K562 (cell line): ENCODE data around the gene LPAR4. TPM values are rescaled to one million over a fixed set of nuclear protein-coding genes. Genes with fewer than 3 reads are reported as not detected.

Source experiments
- ATAC-seq: fragments of 200-7000 bp; cut with Tn5 transposase; 3 replicates; pipeline ENCODE4 v1.9.1; 2020; ENCODE audit warnings: moderate library complexity
- BruUV-seq: library from RNA; stranded (reverse); fragments of 400-500 nt; replicated peaks from 2 replicates; lab custom pipeline; 2021; lab: Mats Ljungman, UMichigan
- CTCF ChIA-PET: fragments of 300-600 bp; formaldehyde crosslinking; extraction: SDS; loops from one replicate; lab custom pipeline; 2021; ENCODE audit warnings: low intra/inter-chr PET ratio; lab: Yijun Ruan, JAX
- POLR2A ChIA-PET: fragments of 300-600, 350-650 bp; sonication (Branson Sonifier 250); formaldehyde crosslinking; extraction: SDS; loops from one replicate; lab custom pipeline; 2021; ENCODE audit warnings: antibody characterized with exemption, inconsistent platforms; lab: Yijun Ruan, JAX
- DNase-seq, 4 experiments: peaks; one replicate each; pipeline versions ENCODE4 v3.0.0 to v3.0.0-alpha.2; 2011 to 2018; ENCODE audit warnings: low spot score in 3 of 4, mixed read lengths in 3 of 4; ENCODE audit errors: extremely low read depth in 1 of 4
- FAIRE-seq: peaks from 2 replicates; lab custom pipeline; 2011; peaks lifted over from hg19 to GRCh38; lab: Jason Lieb, UNC
- H2AFZ ChIP-seq: 2 replicates; pipeline ENCODE4 v1.6.0; 2011; ENCODE audit warnings: low read depth, low read length, control low read depth, inconsistent platforms
- H3K27ac ChIP-seq: fragments of 200-600 bp; 3 replicates; pipeline ENCODE4 v1.8.0; 2011; ENCODE audit warnings: low read depth, mild to moderate bottlenecking, control low read depth, inconsistent platforms, low read length, moderate library complexity, mixed read lengths; ENCODE audit errors: extremely low read depth
- H3K27me3 ChIP-seq, 2 experiments: fragments of 300-600 bp in 1 of 2; 2 replicates in 1 of 2; 3 replicates in 1 of 2; pipeline versions ENCODE4 v1.6.0 to v1.8.0; 2011; ENCODE audit warnings: inconsistent platforms in 2 of 2, low read length in 2 of 2, mild to moderate bottlenecking in 1 of 2, mixed read lengths in 1 of 2, moderate library complexity in 1 of 2; ENCODE audit not compliant: control insufficient read depth in 2 of 2, insufficient read depth in 2 of 2
- H3K36me3 ChIP-seq: fragments of 300-600 bp; 3 replicates; pipeline ENCODE4 v1.8.0; 2011; ENCODE audit warnings: mild to moderate bottlenecking, low read length, inconsistent platforms; ENCODE audit not compliant: control insufficient read depth, insufficient read depth
- H3K4me1 ChIP-seq, 2 experiments: fragments of 200-600 bp in 1 of 2; replicated peaks in 1 of 2; 2 replicates in 1 of 2; 3 replicates in 1 of 2; pipeline versions ENCODE4 v1.5.1 to v1.8.0; 2011; ENCODE audit warnings: inconsistent platforms in 2 of 2, low read length in 2 of 2, mild to moderate bottlenecking in 1 of 2, mixed read lengths in 1 of 2, moderate library complexity in 1 of 2; ENCODE audit not compliant: control insufficient read depth in 2 of 2, insufficient read depth in 2 of 2
- H3K4me2 ChIP-seq: 2 replicates; pipeline ENCODE4 v1.6.1; 2011; ENCODE audit warnings: low read length, control low read depth, inconsistent platforms, mixed read lengths; ENCODE audit not compliant: insufficient read depth
- H3K4me3 ChIP-seq: fragments of 200-600 bp; sonication (generic), shearing (Covaris generic); 2 replicates; pipeline ENCODE4 v1.5.1; 2016; ENCODE audit warnings: control low read depth, inconsistent platforms
- H3K79me2 ChIP-seq: fragments of 200-600 bp; 3 replicates; pipeline ENCODE4 v1.8.0; 2011; ENCODE audit warnings: low read length, inconsistent platforms; ENCODE audit not compliant: control insufficient read depth, insufficient read depth
- H3K9ac ChIP-seq, 2 experiments: 2 replicates each; pipeline versions ENCODE4 v1.6.0 to v1.6.1; 2011; ENCODE audit warnings: low read depth in 2 of 2, low read length in 2 of 2, control low read depth in 1 of 2, inconsistent platforms in 1 of 2, mild to moderate bottlenecking in 1 of 2, mixed read lengths in 1 of 2; ENCODE audit not compliant: insufficient read depth in 1 of 2
- H3K9me1 ChIP-seq: one replicate; pipeline ENCODE4 v1.6.0; 2011; ENCODE audit warnings: inconsistent platforms, mild to moderate bottlenecking, low read length, moderate library complexity; ENCODE audit not compliant: control insufficient read depth, insufficient read depth
- H3K9me3 ChIP-seq: replicated peaks from 2 replicates; pipeline ENCODE4 v1.5.1; 2011; ENCODE audit warnings: low read depth, low read length, inconsistent platforms; ENCODE audit not compliant: control insufficient read depth, insufficient read depth
- H4K20me1 ChIP-seq: replicated peaks from 2 replicates; pipeline ENCODE4 v1.6.1; 2011; ENCODE audit warnings: low read length, inconsistent platforms, mixed read lengths; ENCODE audit not compliant: control insufficient read depth, insufficient read depth
- CEBPG ChIP-seq, 3 experiments: fragments of 200-800 bp in 1 of 3; sonication (Bioruptor generic) in 1 of 3; sonication (generic) in 1 of 3; formaldehyde crosslinking in 1 of 3; IDR thresholded peaks in 2 of 3; conservative IDR thresholded peaks in 1 of 3; 2 replicates each; pipeline versions ENCODE4 v1.6.1 to v1.8.0; 2016 to 2022; ENCODE audit warnings: missing compliant biosample characterization in 2 of 3, missing genetic modification characterization in 2 of 3, mild to moderate bottlenecking in 1 of 3, missing genetic modification reagents in 1 of 3
- HDAC3 ChIP-seq: fragments of 450-650 bp; IDR thresholded peaks from 2 replicates; pipeline ENCODE4 v1.6.1; 2018; ENCODE audit warnings: borderline replicate concordance, mild to moderate bottlenecking, moderate library complexity; ENCODE audit not compliant: partially characterized antibody
- IRF2 ChIP-seq: sonication (generic); formaldehyde crosslinking; IDR thresholded peaks from 2 replicates; pipeline ENCODE4 v1.8.1; 2022; ENCODE audit warnings: mild to moderate bottlenecking, missing genetic modification reagents
- MECOM ChIP-seq: fragments of 250-450 bp; sonication (Bioruptor Pico); IDR thresholded peaks from 2 replicates; pipeline ENCODE4 v1.8.0; 2022; ENCODE audit warnings: inconsistent platforms
- NONO ChIP-seq, 2 experiments: fragments of 200-400 bp in 1 of 2; fragments of 450-650 bp in 1 of 2; formaldehyde crosslinking in 1 of 2; IDR thresholded peaks; 2 replicates each; pipeline ENCODE4 v1.6.1; 2017; ENCODE audit warnings: low read depth in 2 of 2, mild to moderate bottlenecking in 2 of 2, moderate library complexity in 2 of 2, low read length in 1 of 2
- OTX1 ChIP-seq: fragments of 450-650 bp; formaldehyde crosslinking; IDR thresholded peaks from 2 replicates; pipeline ENCODE4 v1.4.0; 2022; ENCODE audit warnings: mild to moderate bottlenecking
- ZNF232 ChIP-seq: sonication (generic); formaldehyde crosslinking; IDR thresholded peaks from 2 replicates; pipeline ENCODE4 v1.8.0; 2022; ENCODE audit warnings: mild to moderate bottlenecking, missing genetic modification reagents
- ZNF24 ChIP-seq: fragments of 450-650 bp; IDR thresholded peaks from 2 replicates; pipeline ENCODE4 v1.6.1; 2016
- ZNF354B ChIP-seq: fragments of 250-450 bp; sonication (Bioruptor Pico); IDR thresholded peaks from 2 replicates; pipeline ENCODE4 v1.4.0; 2020
- ZNF41 ChIP-seq: fragments of 250-450 bp; sonication (Bioruptor Pico); conservative IDR thresholded peaks from 2 replicates; pipeline ENCODE4 v1.4.0; 2020; ENCODE audit warnings: mild to moderate bottlenecking
- WGBS: fragments of 100-300 bp; shearing (Covaris generic); methylation state at CpG from one replicate; pipeline ENCODE4 v1.1.6; 2016; ENCODE audit warnings: low coverage, mixed read lengths; ENCODE audit not compliant: insufficient coverage; ENCODE audit errors: missing lambda C conversion rate; 5-methylcytosine and 5-hydroxymethylcytosine counted together
- in situ Hi-C: fragments of 300-500 bp; cut with MboI; formaldehyde crosslinking; loops from 4 replicates; pipeline ENCODE4 v1.15.0; 2018; ENCODE audit warnings: inconsistent platforms, mixed read lengths
- intact Hi-C: fragments of 100-400 bp; cut with micrococcal nuclease; formaldehyde crosslinking; loops from 2 replicates; pipeline ENCODE4 v1.14.2; 2022
- polyA plus RNA-seq, 8 experiments: library from polyadenylated mRNA; depleted of rRNA in 4 of 8; stranded (reverse) in 5 of 8; unstranded in 3 of 8; fragments of >200 nt; fragmentation: Nextera tagmentation in 2 of 8; fragmentation: Illumina TruSeq in 1 of 8; extraction: Ambion mirVana in 2 of 8; extraction: Trizol in 1 of 8; gene quantifications; 2 replicates each; pipeline versions ENCODE4 v1.2.1 to v1.2.3, GENCODE V29; 2011 to 2014; ENCODE audit warnings: inconsistent platforms in 1 of 8, missing spikeins in 1 of 8
- total RNA-seq, 7 experiments: library from RNA; depleted of rRNA in 6 of 7; stranded (reverse); fragments of >200 nt in 6 of 7; fragmentation: Illumina TruSeq in 2 of 7; extraction: Trizol in 2 of 7; gene quantifications; 2 replicates each; pipeline versions ENCODE4 v1.2.1 to v1.2.3, GENCODE V29; 2011 to 2021; ENCODE audit warnings: low replicate concordance in 1 of 7

The LPAR4 gene
- total and polyA plus RNA-seq, 9 of the 15 experiments (the other 6 are each of a cell fraction or from before 2014, with no cell fraction given): not detected

GRCh38 chrX:78748846-78749245 lies 1.3 kb downstream of the LPAR4 start:
- 0% methylated on average over 2 of the region's 2 CpGs for WGBS
- TF ChIP-seq ZNF232 (CRISPR knock-in tag) (no peak), OTX1 (CRISPR knock-in tag) (no peak), NONO (IDR thresholded peaks at IDR 0.05; ENCODE audit: low read depth in 2 of 2, low read length in 1 of 2) (no peak), MECOM (no peak), HDAC3 (no peak), CEBPG (CRISPR knock-in tag; IDR thresholded peaks at IDR 0.05) (no peak), CEBPG (tag; conservative IDR thresholded peaks at IDR 0.05 in 1 of 2, IDR thresholded peaks at IDR 0.05 in 1 of 2) (no peak), ZNF24 (no peak), IRF2 (CRISPR knock-in tag) (no peak), ZNF41 (CRISPR knock-in tag) (no peak), ZNF354B (CRISPR knock-in tag) (no peak)
- TF ChIP-seq, all 486 proteins: peak for 0
- FAIRE-seq (no peak), ATAC-seq (no peak), DNase-seq (no peak)
- Histone ChIP-seq H3K9ac (no peak overlapping the region), H3K27ac (no peak overlapping the region), H3K9me1 (no peaks in the 10 kb centered on the region), H3K36me3 (no peaks in the 10 kb centered on the region), H2AFZ (no peak overlapping the region), H3K4me1 (no peaks in the 10 kb centered on the region), H3K27me3 (no peaks in the 10 kb centered on the region), H3K9me3 (no peaks in the 10 kb centered on the region), H3K4me2 (no peak overlapping the region), H3K4me3 (no peak overlapping the region), H3K79me2 (no peaks in the 10 kb centered on the region), H4K20me1 (no peaks in the 10 kb centered on the region)
- ChIA-PET POLR2A (no interaction called here), CTCF (no interaction called here)
- in situ Hi-C loops: no loop called here
- intact Hi-C loops: no loop called here
- no TSS peak for BruUV-seq
